CD4-positive, alpha-beta T cell treated with Interleukin-10 for 1 hour (primary cell): Measurements from ENCODE around the gene SSTR5.
"Not testable (repeated sequence)": the region's sequence is repeated elsewhere in the genome, so short reads cannot be mapped to it uniquely, and the experiment has no call there.

ENCODE experiments used
- DNase-seq: peaks from one replicate; pipeline ENCODE4 v3.0.0-alpha.2; 2020

SSTR5 gene

GRCh38 chr16:1076801-1077576, 4.4 kb downstream of the SSTR5 start:
- DNase-seq: no peak

GRCh38 chr16:1077877-1078578, 5.5 kb downstream of the SSTR5 start:
- no peak for DNase-seq

GRCh38 chr16:1078579-1079021, 6.1 kb downstream of the SSTR5 start:
- no peak for DNase-seq

- no peak for DNase-seq
Observed at GRCh38 chr16:1079341-1079740, 6.8 kb downstream of the SSTR5 start.

- no peak for DNase-seq
Observed at GRCh38 chr16:1079786-1080525, 7.4 kb downstream of the SSTR5 start.

GRCh38 chr16:1080801-1081733, 8.5 kb downstream of the SSTR5 start:
- DNase-seq: no peak

- DNase-seq: no peak
Observed at GRCh38 chr16:1081734-1082265, 9.3 kb downstream of the SSTR5 start.

- DNase-seq: no peak
Observed at GRCh38 chr16:1082266-1082951, 9.9 kb downstream of the SSTR5 start.

- no peak for DNase-seq
Observed at GRCh38 chr16:1082952-1083675, 10.6 kb downstream of the SSTR5 start.

- no peak for DNase-seq
Observed at GRCh38 chr16:1084971-1085370, 12.4 kb downstream of the SSTR5 start.

GRCh38 chr16:1086443-1086842, 13.9 kb downstream of the SSTR5 start:
- not testable (repeated sequence) for DNase-seq

GRCh38 chr16:1088295-1089170, 16.0 kb downstream of the SSTR5 start:
- no peak for DNase-seq

GRCh38 chr16:1089439-1089821, 16.9 kb downstream of the SSTR5 start:
- DNase-seq: no peak

GRCh38 chr16:1089822-1090619, 17.5 kb downstream of the SSTR5 start:
- no peak for DNase-seq

- DNase-seq: no peak
Observed at GRCh38 chr16:1090620-1091587, 18.4 kb downstream of the SSTR5 start.

- no peak for DNase-seq
Observed at GRCh38 chr16:1091992-1092552, 19.5 kb downstream of the SSTR5 start.

- DNase-seq: not testable (repeated sequence)
Observed at GRCh38 chr16:1092685-1093283, 20.2 kb downstream of the SSTR5 start.
